Peyer's patch (tissue), 4 donors: ENCODE data around the gene AMER3.

Experiments used
- POLR2A ChIP-seq, 2 donors: fragments of 450-650 bp; IDR thresholded peaks; one replicate each; pipeline ENCODE4 v1.5.1; 2017; ENCODE audit warnings: antibody characterized with exemption in 2 of 2, mild to moderate bottlenecking in 2 of 2, moderate library complexity in 2 of 2
- TF ChIP-seq, protein P1 (sequence below), 6 experiments: fragments of 450-650 bp in 4 of 6; fragments of 200-600 bp in 2 of 6; sonication (generic) in 1 of 6; IDR thresholded peaks; one replicate each; pipeline ENCODE4 v1.5.1; 2017 to 2019; ENCODE audit warnings: antibody characterized with exemption in 6 of 6, mild to moderate bottlenecking in 3 of 6, moderate library complexity in 1 of 6

DNA sequence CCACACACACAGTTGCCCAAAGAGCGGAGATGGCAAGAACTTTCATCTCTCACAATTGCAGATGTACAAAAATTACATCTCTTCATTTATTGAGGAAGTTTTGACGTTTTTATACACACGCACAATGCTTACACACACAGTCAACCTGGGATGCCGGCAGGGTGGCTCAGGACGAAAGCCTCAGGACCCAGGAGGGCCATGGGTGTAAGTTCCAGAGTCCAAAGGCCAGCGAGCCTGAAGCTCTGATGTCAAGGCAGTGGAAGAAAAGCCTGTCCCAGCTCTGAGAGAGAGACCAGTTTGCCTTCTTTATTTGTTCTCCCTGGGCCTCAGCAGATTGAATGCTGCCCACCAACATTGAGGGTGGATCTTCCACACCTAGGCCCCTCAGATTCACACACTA, 10.1 kb downstream of the AMER3 start:
- no peak for TF ChIP-seq POLR2A (IDR thresholded peaks at IDR 0.05)
- TF ChIP-seq, protein P1, sequence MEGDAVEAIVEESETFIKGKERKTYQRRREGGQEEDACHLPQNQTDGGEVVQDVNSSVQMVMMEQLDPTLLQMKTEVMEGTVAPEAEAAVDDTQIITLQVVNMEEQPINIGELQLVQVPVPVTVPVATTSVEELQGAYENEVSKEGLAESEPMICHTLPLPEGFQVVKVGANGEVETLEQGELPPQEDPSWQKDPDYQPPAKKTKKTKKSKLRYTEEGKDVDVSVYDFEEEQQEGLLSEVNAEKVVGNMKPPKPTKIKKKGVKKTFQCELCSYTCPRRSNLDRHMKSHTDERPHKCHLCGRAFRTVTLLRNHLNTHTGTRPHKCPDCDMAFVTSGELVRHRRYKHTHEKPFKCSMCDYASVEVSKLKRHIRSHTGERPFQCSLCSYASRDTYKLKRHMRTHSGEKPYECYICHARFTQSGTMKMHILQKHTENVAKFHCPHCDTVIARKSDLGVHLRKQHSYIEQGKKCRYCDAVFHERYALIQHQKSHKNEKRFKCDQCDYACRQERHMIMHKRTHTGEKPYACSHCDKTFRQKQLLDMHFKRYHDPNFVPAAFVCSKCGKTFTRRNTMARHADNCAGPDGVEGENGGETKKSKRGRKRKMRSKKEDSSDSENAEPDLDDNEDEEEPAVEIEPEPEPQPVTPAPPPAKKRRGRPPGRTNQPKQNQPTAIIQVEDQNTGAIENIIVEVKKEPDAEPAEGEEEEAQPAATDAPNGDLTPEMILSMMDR (IDR thresholded peaks at IDR 0.05), result no peak
